HG02571 (cell line): Measurements from ENCODE around the gene GPER1.

Experiments
- ATAC-seq: cut with Tn5 transposase; IDR thresholded peaks from one replicate; pipeline ENCODE4 v1.9.1; 2021; ENCODE audit warnings: mild to moderate bottlenecking, moderate library complexity; ENCODE audit not compliant: unreplicated experiment

Gene GPER1

DNA sequence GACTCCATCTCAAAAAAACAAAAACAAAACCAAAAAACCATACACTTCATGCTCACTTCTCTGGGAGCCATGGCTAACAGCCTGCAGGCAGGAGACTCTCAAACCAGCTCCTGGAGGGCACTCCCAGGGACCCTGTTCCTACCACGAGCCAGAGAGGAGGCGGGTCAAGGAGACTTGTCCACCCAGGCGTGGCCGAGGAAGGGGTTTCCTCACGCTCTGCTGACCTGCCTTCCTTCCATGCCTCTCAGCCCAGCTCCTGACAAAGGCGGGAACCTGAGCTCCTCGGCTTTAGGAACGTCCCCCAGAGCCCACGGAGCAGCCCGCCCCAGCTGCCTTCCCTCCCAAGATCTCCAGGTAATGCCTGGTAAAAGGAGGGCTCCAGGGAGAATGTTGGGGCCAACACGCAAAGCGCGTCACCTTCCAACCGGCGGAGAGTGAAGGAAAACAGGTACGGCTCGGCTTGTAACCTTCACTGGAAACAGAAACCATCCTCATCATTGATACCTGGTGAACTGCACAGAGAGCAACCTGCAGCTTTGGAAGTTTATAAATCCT, 34.0 kb upstream of the GPER1 start:
- no peak for ATAC-seq

DNA sequence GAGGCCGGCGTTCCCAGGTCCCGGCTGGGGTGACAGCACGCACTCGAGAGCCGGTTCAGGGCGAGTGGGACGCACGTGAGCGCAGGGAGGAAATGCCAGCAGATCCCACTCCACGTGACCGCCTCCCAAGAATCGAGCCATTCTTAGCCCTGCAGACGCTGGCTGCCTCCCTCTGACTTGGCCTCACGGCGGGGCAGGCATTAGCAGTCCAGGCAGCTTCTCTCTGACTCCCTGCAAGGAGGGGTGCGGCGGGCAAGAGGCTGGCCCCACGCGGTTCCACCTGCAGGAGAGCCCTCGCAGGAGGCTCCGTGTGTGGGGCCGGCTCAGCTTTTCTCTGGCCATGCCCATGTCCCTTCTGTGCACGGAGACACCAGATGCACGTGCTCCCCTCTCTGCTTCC, 33.5 kb upstream of the GPER1 start:
- no peak for ATAC-seq

DNA sequence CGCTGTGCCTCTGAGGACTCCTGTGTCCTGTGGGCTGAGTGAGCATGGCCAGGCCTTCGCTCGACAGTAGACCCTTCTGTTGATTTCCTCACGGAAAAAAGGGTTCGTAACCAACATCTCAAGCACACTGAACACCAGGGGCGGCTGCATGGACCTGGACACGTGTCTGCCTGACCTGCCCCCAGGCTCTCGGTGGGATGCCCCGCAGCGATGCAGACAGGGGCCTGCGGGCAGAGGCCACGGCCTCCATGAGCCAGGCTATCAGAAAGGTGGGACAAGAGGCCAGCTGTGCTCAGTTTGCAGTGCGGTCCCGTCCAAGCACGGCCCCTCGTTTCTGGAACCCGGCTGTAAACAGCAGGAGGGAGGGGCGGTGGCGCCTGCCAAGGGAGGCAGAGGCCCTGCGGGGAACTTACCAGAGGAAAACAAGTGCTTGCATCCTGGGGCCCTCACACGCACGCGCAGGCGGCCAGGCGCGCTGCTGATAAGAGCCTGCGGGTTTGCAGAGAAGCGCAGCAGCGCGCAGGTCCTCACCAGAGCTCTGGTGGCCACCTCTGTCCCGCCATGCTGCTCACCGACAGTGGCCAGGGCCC, 33.0 kb upstream of the GPER1 start:
- no peak for ATAC-seq

- ATAC-seq: no peak
Measured at GRCh38 chr7:1055491-1055955, 32.4 kb upstream of the GPER1 start.

- ATAC-seq: no peak
Measured at GRCh38 chr7:1055956-1056784, 31.7 kb upstream of the GPER1 start.

- ATAC-seq: no peak
Measured at GRCh38 chr7:1056785-1057410, 31.0 kb upstream of the GPER1 start.

DNA sequence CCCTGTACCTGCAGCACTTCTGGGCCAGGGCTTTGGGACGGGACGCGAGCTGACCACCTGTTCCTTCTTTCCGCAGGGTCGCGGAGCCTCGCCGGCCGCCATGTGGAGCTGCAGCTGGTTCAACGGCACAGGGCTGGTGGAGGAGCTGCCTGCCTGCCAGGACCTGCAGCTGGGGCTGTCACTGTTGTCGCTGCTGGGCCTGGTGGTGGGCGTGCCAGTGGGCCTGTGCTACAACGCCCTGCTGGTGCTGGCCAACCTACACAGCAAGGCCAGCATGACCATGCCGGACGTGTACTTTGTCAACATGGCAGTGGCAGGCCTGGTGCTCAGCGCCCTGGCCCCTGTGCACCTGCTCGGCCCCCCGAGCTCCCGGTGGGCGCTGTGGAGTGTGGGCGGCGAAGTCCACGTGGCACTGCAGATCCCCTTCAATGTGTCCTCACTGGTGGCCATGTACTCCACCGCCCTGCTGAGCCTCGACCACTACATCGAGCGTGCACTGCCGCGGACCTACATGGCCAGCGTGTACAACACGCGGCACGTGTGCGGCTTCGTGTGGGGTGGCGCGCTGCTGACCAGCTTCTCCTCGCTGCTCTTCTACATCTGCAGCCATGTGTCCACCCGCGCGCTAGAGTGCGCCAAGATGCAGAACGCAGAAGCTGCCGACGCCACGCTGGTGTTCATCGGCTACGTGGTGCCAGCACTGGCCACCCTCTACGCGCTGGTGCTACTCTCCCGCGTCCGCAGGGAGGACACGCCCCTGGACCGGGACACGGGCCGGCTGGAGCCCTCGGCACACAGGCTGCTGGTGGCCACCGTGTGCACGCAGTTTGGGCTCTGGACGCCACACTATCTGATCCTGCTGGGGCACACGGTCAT, 30.3 kb upstream of the GPER1 start:
- no peak for ATAC-seq

- ATAC-seq: no peak
Measured at GRCh38 chr7:1058311-1058710, 29.6 kb upstream of the GPER1 start.

DNA sequence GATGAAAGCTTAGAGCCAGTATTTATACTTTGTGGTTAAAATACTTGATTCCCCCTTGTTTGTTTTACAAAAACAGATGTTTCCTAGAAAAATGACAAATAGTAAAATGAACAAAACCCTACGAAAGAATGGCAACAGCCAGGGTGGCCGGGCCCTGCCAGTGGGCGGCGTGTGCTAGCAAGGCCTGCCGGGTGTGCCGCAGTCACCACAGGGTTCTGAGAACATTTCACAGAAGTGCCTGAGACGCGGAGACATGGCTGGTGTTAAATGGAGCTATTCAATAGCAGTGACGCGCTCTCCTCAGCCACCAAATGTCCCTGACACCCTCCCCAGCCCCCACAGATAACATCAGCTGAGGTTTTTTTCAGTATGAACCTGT, 29.1 kb upstream of the GPER1 start:
- ATAC-seq: no peak

DNA sequence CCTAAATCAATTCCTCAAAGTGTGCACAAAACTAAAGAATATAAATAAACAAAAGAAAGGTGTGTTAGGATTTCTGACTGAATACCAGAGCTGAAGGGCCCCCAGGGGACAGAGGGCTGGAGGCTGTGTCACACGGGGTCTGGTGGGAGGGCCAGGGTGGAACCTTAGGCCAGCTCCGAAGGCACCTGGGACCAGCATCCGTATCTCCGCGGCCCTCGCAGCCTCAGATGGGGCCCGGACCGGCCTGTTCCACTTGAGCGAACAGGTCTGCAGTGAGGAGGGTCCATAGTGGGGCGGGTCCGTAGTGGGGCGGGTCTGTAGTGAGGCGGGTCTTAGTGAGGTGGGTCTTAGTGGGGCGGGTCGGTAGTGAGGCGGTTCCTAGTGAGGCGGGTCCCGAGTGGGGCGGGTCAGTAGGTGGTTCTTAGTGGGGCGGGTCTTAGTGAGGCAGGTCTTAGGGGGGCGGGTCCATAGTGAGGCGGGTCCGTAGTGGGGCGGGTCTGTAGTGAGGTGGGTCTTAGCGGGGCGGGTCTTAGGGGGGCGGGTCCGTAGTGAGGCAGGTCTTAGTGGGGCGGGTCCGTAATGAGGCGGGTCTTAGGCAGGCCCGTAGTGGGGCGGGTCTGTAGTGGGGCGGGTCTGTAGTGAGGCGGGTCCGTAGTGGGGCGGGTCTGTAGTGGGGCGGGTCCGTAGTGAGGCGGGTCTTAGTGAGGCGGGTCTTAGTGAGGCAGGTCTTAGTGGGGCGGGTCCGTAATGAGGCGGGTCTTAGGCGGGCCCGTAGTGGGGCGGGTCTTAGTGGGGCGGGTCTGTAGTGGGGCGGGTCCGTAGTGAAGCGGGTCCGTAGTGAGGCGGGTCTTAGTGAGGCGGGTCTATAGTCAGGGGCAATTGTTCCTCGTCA, 28.5 kb upstream of the GPER1 start:
- ATAC-seq: no peak

GRCh38 chr7:1060315-1061072, 27.4 kb upstream of the GPER1 start:
- no peak for ATAC-seq

DNA sequence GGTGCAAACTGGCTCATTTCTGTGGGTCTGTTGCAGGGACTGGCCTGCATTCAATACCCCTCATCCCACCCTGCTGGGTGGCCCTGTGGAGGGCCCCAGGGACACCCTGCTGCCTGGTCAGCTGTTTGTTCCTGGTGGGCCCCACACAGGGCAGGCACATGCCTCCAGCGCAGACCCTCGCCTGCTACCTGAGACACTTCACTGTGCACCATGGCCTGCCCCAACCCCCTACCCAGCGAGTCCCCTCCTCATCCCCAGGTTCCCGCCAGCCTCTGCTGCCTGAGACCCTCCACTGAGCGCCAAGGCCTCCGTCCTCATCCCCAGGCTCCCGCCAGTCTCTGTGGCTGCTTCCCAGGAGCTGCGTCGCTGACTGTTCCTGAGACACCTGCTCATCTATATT, 26.7 kb upstream of the GPER1 start:
- no peak for ATAC-seq

DNA sequence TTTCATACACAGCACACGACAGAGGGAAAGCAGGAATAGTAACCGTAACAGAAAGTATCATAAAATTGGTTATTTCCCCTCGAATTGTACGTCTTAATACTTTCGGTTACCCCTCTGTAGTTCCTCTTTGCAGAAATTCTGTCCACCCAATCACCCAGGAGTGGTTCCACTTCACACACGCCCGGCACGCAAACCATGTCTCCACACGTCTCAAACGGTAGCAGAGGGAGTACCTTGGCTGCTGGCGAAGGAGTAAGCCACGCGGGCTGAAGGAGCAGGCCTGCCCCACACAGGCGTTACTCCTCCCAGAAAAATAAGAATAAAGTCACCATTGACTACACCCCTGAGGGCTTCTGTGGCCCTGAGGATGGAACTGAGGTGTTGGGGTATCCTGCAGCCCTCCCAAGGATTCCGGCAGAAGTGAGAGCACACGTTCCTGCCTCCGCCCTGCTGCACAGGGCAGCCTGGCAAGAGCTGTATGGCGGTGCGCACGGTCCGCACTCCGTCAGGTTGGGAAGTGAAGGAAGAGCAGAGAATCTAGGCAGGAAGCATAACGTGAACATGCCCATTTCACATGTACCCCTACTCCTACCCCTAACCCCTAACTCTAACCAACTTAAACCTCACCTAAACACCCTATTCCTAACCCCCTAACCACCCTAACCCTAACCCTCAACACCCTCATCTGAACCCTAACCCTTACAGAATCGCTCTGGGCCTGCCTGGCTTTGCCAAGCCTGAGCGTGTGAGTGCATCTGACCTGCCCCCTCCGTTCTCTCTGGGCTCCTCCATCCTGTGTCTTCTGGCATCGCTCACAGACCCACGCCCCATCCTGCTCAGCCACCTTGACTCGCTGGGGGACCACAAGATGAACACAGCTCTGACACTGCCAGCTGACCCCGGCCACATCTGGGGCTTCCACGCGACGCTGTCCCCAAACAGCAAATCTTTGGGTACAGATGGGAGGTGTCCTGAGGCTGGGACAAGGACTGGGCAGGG, 25.3 kb upstream of the GPER1 start:
- ATAC-seq: peak; percentile 56

GRCh38 chr7:1063361-1063760, 24.6 kb upstream of the GPER1 start:
- no peak for ATAC-seq

GRCh38 chr7:1064581-1064980, 23.3 kb upstream of the GPER1 start:
- ATAC-seq: no peak

GRCh38 chr7:1065263-1065584, 22.7 kb upstream of the GPER1 start:
- ATAC-seq: no peak

GRCh38 chr7:1065585-1066241, 22.2 kb upstream of the GPER1 start:
- ATAC-seq: no peak

DNA sequence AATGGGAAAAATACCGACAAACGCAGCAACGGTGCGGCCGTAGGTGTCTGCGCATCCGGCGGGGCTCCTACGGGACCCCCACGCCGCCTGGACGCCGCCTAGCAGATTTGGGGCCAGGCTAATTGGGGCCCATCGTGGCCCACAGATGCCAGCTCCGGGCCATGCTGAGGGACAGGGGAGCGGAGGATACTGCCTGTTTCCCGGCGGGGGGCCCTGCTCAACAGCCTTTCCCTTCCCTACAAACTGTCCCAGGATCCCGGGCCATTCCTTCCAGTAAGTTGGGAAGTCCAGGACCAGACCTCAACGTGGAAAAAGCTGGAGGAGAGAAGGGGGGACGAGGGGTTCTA, 21.7 kb upstream of the GPER1 start:
- no peak for ATAC-seq
